ENCODE measurements around the gene OR10A6. TPM values are rescaled to one million over a fixed set of nuclear protein-coding genes. Genes with fewer than 3 reads are reported as not detected.

OR10A6 gene
- total RNA-seq, 2 experiments from 2014 or later = not detected

GRCh38 chr11:7965386-7965785, 34.3 kb upstream of the OR10A6 start, which contains the start of gene NLRP10:
TSS of gene NLRP10 (minus strand) at chr11:7965447. CDS start at chr11:7963495, 1,952 bp downstream.
- Histone ChIP-seq H3K36me3 (ENCODE audit: insufficient read depth, low read length) (no peaks in the 10 kb centered on the region), H3K9me3 (ENCODE audit: control insufficient read depth in 1 of 2, insufficient read depth in 1 of 2, low read length in 2 of 2) (no peaks in the 10 kb centered on the region), H3K27me3 (ENCODE audit: control insufficient read depth in 1 of 2, insufficient read depth in 2 of 2, low read length in 2 of 2) (peaks cover 5 to 7% of the 10 kb centered on the region in 2 experiments), H3K27ac (ENCODE audit: low read depth in 1 of 2, low read length in 2 of 2) (no peak within 1 kb of the TSS), H3K4me1 (ENCODE audit: insufficient read depth, low read length) (no peaks in the 10 kb centered on the region), H3K4me3 (ENCODE audit: low read length) (no peak within 1 kb of the TSS)
- ATAC-seq (ENCODE audit: poor library complexity) (no peak), DNase-seq (no peak)
- Mint-ChIP-seq H3K36me3 (ENCODE audit: low read depth) (no peaks in the 10 kb centered on the region), H3K4me3 (no peak within 1 kb of the TSS), H3K9me3 (no peaks in the 10 kb centered on the region), H3K4me1 (ENCODE audit: low read depth) (no peaks in the 10 kb centered on the region), H3K27me3 (peaks cover 44% of the 10 kb centered on the region), H3K27ac (no peak within 1 kb of the TSS)
- intact Hi-C loops (cut with DNase I, micrococcal nuclease) = no loop called here
- ChIA-PET CTCF (no interaction called here), POLR2A (no interaction called here)
- no peak for TF ChIP-seq CTCF (IDR thresholded peaks at IDR 0.05)

GRCh38 chr11:7964873-7965272, 33.8 kb upstream of the OR10A6 start:
- Histone ChIP-seq H3K27ac (ENCODE audit: low read depth in 1 of 2, low read length in 2 of 2) (no peak overlapping the region), H3K4me1 (ENCODE audit: insufficient read depth, low read length) (no peaks in the 10 kb centered on the region), H3K27me3 (ENCODE audit: control insufficient read depth in 1 of 2, insufficient read depth in 2 of 2, low read length in 2 of 2) (peaks cover 10% of the 10 kb centered on the region in 2 experiments), H3K9me3 (ENCODE audit: control insufficient read depth in 1 of 2, insufficient read depth in 1 of 2, low read length in 2 of 2) (no peaks in the 10 kb centered on the region), H3K36me3 (ENCODE audit: insufficient read depth, low read length) (no peaks in the 10 kb centered on the region), H3K4me3 (ENCODE audit: low read length) (no peak overlapping the region)
- no peak for DNase-seq
- ChIA-PET POLR2A (no interaction called here), CTCF (no interaction called here)
- no peak for TF ChIP-seq CTCF (IDR thresholded peaks at IDR 0.05)
- intact Hi-C loops (cut with DNase I, micrococcal nuclease) = no loop called here
- Mint-ChIP-seq H3K9me3 (no peaks in the 10 kb centered on the region), H3K4me1 (ENCODE audit: low read depth) (no peaks in the 10 kb centered on the region), H3K27me3 (peaks cover 44% of the 10 kb centered on the region), H3K36me3 (ENCODE audit: low read depth) (no peaks in the 10 kb centered on the region), H3K4me3 (no peak overlapping the region), H3K27ac (no peak overlapping the region)
- no peak for ATAC-seq (ENCODE audit: poor library complexity)

- Histone ChIP-seq H3K27ac (ENCODE audit: low read depth in 1 of 2, low read length in 2 of 2) (no peak overlapping the region), H3K27me3 (ENCODE audit: control insufficient read depth in 1 of 2, insufficient read depth in 2 of 2, low read length in 2 of 2) (peaks cover 10 to 12% of the 10 kb centered on the region in 2 experiments), H3K36me3 (ENCODE audit: insufficient read depth, low read length) (no peaks in the 10 kb centered on the region), H3K4me3 (ENCODE audit: low read length) (no peak overlapping the region), H3K4me1 (ENCODE audit: insufficient read depth, low read length) (no peaks in the 10 kb centered on the region), H3K9me3 (ENCODE audit: control insufficient read depth in 1 of 2, insufficient read depth in 1 of 2, low read length in 2 of 2) (no peaks in the 10 kb centered on the region)
- Mint-ChIP-seq H3K27me3 (peaks cover 44% of the 10 kb centered on the region), H3K4me3 (no peak overlapping the region), H3K4me1 (ENCODE audit: low read depth) (no peaks in the 10 kb centered on the region), H3K9me3 (no peaks in the 10 kb centered on the region), H3K36me3 (ENCODE audit: low read depth) (no peaks in the 10 kb centered on the region), H3K27ac (no peak overlapping the region)
- ChIA-PET POLR2A (no interaction called here), CTCF (no interaction called here)
- intact Hi-C loops (cut with DNase I, micrococcal nuclease) = no loop called here
- no peak for TF ChIP-seq CTCF (IDR thresholded peaks at IDR 0.05)
- DNase-seq = no peak
- no peak for ATAC-seq (ENCODE audit: poor library complexity)
Measured at GRCh38 chr11:7964261-7964660, 33.2 kb upstream of the OR10A6 start.
